HepG2 (cell line): ENCODE measurements around the gene RUVBL2. TPM values are rescaled to one million over a fixed set of nuclear protein-coding genes. Genes with fewer than 3 reads are reported as not detected.

ENCODE experiments used
- CBX2 ChIP-seq, 2 experiments: fragments of 200-600 bp in 1 of 2; sonication (generic); formaldehyde crosslinking in 1 of 2; IDR thresholded peaks; 2 replicates each; pipeline versions ENCODE4 v1.7.0 to v1.8.1; 2018 to 2022; ENCODE audit warnings: low read depth in 2 of 2, low read length in 1 of 2, mild to moderate bottlenecking in 1 of 2, missing genetic modification reagents in 1 of 2
- HNF4G ChIP-seq, 2 experiments: sonication (generic) in 1 of 2; formaldehyde crosslinking in 1 of 2; IDR thresholded peaks; 2 replicates each; pipeline versions ENCODE4 v1.4.0 to v1.6.1; 2011 to 2020; ENCODE audit warnings: borderline replicate concordance in 2 of 2, low read depth in 2 of 2, mild to moderate bottlenecking in 2 of 2, low read length in 1 of 2, missing genetic modification reagents in 1 of 2, moderate library complexity in 1 of 2
- HNRNPUL1 ChIP-seq: fragments of 200-400 bp; formaldehyde crosslinking; IDR thresholded peaks from 2 replicates; pipeline ENCODE4 v1.6.1; 2017; ENCODE audit warnings: low read depth, mild to moderate bottlenecking, low read length, moderate library complexity
- ISX ChIP-seq: sonication (generic); formaldehyde crosslinking; conservative IDR thresholded peaks from 2 replicates; pipeline ENCODE4 v1.5.0; 2020; ENCODE audit warnings: missing genetic modification reagents
- KDM5A ChIP-seq: fragments of 200-600 bp; sonication (generic); IDR thresholded peaks from 2 replicates; pipeline ENCODE4 v1.7.0; 2018; ENCODE audit warnings: antibody characterized with exemption, mild to moderate bottlenecking, low read length, borderline replicate concordance
- KLF9 ChIP-seq: IDR thresholded peaks from 2 replicates; pipeline ENCODE4 v1.6.1; 2016; ENCODE audit warnings: low read depth
- MAZ ChIP-seq, 2 experiments: sonication (generic) in 1 of 2; formaldehyde crosslinking in 1 of 2; IDR thresholded peaks; 2 replicates each; pipeline versions ENCODE4 v1.5.0 to v1.6.1; 2012 to 2020; ENCODE audit warnings: low read depth in 2 of 2, mild to moderate bottlenecking in 2 of 2, borderline replicate concordance in 1 of 2, improper control_type of control experiment in 1 of 2, low read length in 1 of 2, missing genetic modification reagents in 1 of 2, moderate library complexity in 1 of 2
- NR2F2 ChIP-seq: IDR thresholded peaks from 2 replicates; pipeline ENCODE4 v1.6.1; 2012; ENCODE audit warnings: low read depth, inconsistent platforms, borderline replicate concordance
- NRL ChIP-seq: sonication (generic); formaldehyde crosslinking; IDR thresholded peaks from 2 replicates; pipeline ENCODE4 v1.5.0; 2020; ENCODE audit warnings: missing genetic modification reagents, mild to moderate bottlenecking, moderate library complexity, borderline replicate concordance
- ZNF549 ChIP-seq: sonication (generic); formaldehyde crosslinking; IDR thresholded peaks from 2 replicates; pipeline ENCODE4 v1.5.0; 2020; ENCODE audit warnings: missing genetic modification reagents
- ZNF720 ChIP-seq: sonication (generic); formaldehyde crosslinking; IDR thresholded peaks from 2 replicates; pipeline ENCODE4 v1.4.0; 2020; ENCODE audit warnings: missing genetic modification reagents
- ZNF782 ChIP-seq: sonication (generic); formaldehyde crosslinking; IDR thresholded peaks from 2 replicates; pipeline ENCODE4 v1.4.0; 2020; ENCODE audit warnings: missing genetic modification reagents, mild to moderate bottlenecking, borderline replicate concordance
- ZNF83 ChIP-seq: sonication (generic); formaldehyde crosslinking; IDR thresholded peaks from 2 replicates; pipeline ENCODE4 v1.4.0; 2020; ENCODE audit warnings: missing genetic modification reagents, mild to moderate bottlenecking, borderline replicate concordance
- polyA plus RNA-seq, 8 experiments: library from polyadenylated mRNA; depleted of rRNA in 3 of 8; stranded (reverse) in 7 of 8; unstranded in 1 of 8; fragments of >200 nt; fragmentation: Illumina TruSeq in 4 of 8; extraction: Trizol in 4 of 8; gene quantifications; 2 replicates each; pipeline versions ENCODE4 v1.2.1 to v1.2.3, GENCODE V29; 2011 to 2016; ENCODE audit warnings: low read depth in 4 of 8, missing spikeins in 1 of 8, mixed read lengths in 1 of 8; ENCODE audit not compliant: insufficient read depth in 1 of 8
- total RNA-seq, 5 experiments: library from RNA; depleted of rRNA; stranded (reverse); fragments of >200 nt; fragmentation: Illumina TruSeq; extraction: Trizol; gene quantifications; 2 replicates each; pipeline ENCODE4 v1.2.3, GENCODE V29; 2016; ENCODE audit warnings: low read depth in 1 of 5
- TF ChIP-seq, protein P1 (sequence below): IDR thresholded peaks from 2 replicates; pipeline ENCODE4 v1.6.1; 2016; ENCODE audit warnings: mild to moderate bottlenecking, missing biosample characterization, missing genetic modification reagents
- TF ChIP-seq, protein P2 (sequence below), 2 experiments: sonication (generic) in 1 of 2; formaldehyde crosslinking in 1 of 2; IDR thresholded peaks; 2 replicates each; pipeline versions ENCODE4 v1.6.1 to v1.9.0; 2014 to 2022; ENCODE audit warnings: antibody characterized with exemption in 1 of 2, borderline replicate concordance in 1 of 2, inconsistent platforms in 1 of 2, low read depth in 1 of 2, missing genetic modification reagents in 1 of 2
- TF ChIP-seq, protein P3 (sequence below): sonication (generic); formaldehyde crosslinking; IDR thresholded peaks from 2 replicates; pipeline ENCODE4 v1.8.0; 2022; ENCODE audit warnings: missing genetic modification reagents, mild to moderate bottlenecking, inconsistent platforms, borderline replicate concordance
- TF ChIP-seq, protein P4 (sequence below): fragments of 450-650 bp; IDR thresholded peaks from 2 replicates; pipeline ENCODE4 v1.6.1; 2016

Gene RUVBL2
- total and polyA plus RNA-seq, 2 of the 13 experiments (the other 11 are each of a cell fraction or from before 2014, with no cell fraction given): 120 to 122 TPM

DNA sequence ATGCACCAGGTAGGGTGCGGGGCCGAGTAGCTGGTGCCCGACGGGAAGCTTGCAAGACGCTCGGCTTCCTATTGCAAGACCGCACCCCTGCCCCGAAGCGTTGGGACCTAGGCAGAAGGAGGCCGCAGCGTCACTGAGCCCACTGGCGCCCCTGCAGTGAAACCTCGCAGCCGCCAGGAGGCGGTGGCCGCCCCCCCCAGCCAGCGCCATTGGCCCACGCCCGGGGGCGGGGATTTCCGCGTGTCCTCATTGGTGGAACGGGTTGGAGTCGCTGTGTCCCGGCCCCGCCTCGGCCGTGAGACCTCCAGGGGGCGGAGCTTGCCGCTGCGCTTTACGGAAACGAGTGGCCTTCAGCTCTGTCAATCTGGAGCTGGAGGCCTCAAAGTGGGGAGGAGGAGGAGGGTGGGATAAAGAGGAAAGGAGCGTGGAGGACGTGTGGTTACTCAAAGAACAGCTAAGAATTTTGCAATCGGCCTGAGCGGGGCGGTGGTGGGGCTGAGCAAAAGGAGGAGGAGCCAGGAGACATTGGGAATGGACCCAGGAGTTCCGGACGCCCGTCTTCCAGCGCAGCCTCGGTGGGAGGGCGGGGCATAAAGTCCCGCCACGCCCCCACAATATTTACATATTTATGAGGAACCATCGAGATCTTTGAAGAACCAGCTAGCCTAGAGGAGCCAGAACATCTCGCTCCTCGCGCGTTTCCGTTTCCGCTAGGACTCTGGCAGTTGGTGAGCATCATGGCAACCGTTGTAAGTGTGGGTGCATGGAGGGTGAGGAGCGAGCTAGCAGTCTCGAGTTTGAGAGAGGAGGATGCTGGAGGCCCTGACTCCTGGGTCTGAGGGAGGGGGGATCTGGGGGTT is at the start of gene RUVBL2, which contains the start of gene GYS1 (continued):
- peak; percentile 87; the same call in 1 of the 2 replicates for TF ChIP-seq KDM5A
- TF ChIP-seq ZNF782: no peak
- no peak for TF ChIP-seq HNRNPUL1
- no peak for TF ChIP-seq HNF4G (IDR thresholded peaks at IDR 0.05; ENCODE audit: borderline replicate concordance, low read depth, low read length)
- TF ChIP-seq HNF4G (CRISPR knock-in tag; IDR thresholded peaks at IDR 0.05; ENCODE audit: borderline replicate concordance, low read depth): no peak
- TF ChIP-seq ZNF549 (CRISPR knock-in tag): no peak
- TF ChIP-seq, protein P1, sequence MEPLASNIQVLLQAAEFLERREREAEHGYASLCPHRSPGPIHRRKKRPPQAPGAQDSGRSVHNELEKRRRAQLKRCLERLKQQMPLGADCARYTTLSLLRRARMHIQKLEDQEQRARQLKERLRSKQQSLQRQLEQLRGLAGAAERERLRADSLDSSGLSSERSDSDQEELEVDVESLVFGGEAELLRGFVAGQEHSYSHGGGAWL: 0 out of 2 replicates have a peak, but pooled peaks have one; percentile 70
- TF ChIP-seq, protein P2, sequence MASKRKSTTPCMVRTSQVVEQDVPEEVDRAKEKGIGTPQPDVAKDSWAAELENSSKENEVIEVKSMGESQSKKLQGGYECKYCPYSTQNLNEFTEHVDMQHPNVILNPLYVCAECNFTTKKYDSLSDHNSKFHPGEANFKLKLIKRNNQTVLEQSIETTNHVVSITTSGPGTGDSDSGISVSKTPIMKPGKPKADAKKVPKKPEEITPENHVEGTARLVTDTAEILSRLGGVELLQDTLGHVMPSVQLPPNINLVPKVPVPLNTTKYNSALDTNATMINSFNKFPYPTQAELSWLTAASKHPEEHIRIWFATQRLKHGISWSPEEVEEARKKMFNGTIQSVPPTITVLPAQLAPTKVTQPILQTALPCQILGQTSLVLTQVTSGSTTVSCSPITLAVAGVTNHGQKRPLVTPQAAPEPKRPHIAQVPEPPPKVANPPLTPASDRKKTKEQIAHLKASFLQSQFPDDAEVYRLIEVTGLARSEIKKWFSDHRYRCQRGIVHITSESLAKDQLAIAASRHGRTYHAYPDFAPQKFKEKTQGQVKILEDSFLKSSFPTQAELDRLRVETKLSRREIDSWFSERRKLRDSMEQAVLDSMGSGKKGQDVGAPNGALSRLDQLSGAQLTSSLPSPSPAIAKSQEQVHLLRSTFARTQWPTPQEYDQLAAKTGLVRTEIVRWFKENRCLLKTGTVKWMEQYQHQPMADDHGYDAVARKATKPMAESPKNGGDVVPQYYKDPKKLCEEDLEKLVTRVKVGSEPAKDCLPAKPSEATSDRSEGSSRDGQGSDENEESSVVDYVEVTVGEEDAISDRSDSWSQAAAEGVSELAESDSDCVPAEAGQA (IDR thresholded peaks at IDR 0.05; ENCODE audit: low read depth): peak; percentile 30; the same call in 1 of the 2 replicates
- TF ChIP-seq, protein P2 (CRISPR knock-in tag; IDR thresholded peaks at IDR 0.05; ENCODE audit: borderline replicate concordance): no peak
- TF ChIP-seq NR2F2: no peak
- TF ChIP-seq ZNF720 (CRISPR knock-in tag): no peak
- TF ChIP-seq MAZ (IDR thresholded peaks at IDR 0.05; ENCODE audit: borderline replicate concordance, low read depth, low read length): peak; percentile 89
- no peak; the same call in none of the 2 replicates for TF ChIP-seq MAZ (CRISPR knock-in tag; IDR thresholded peaks at IDR 0.05; ENCODE audit: low read depth)
- no peak for TF ChIP-seq KLF9 (CRISPR knock-in tag)
- TF ChIP-seq, protein P3, sequence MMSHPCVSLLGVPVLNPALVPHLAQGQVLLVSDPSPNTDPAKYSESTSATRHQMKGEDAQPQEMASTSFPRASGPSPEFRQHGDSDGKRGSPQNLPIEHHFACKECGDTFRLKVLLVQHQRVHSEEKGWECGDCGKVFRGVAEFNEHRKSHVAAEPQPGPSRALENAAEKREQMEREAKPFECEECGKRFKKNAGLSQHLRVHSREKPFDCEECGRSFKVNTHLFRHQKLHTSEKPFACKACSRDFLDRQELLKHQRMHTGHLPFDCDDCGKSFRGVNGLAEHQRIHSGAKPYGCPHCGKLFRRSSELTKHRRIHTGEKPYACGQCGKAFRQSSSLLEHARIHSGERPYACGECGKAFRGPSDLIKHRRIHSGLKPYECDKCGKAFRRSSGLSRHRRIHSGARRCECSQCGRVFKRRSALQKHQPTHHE: peak; percentile 85
- no peak for TF ChIP-seq ISX
- no peak for TF ChIP-seq CBX2 (IDR thresholded peaks at IDR 0.05; ENCODE audit: low read depth, low read length)
- TF ChIP-seq CBX2 (CRISPR knock-in tag; IDR thresholded peaks at IDR 0.05; ENCODE audit: low read depth): no peak
- no peak for TF ChIP-seq ZNF83 (CRISPR knock-in tag)
- TF ChIP-seq NRL: peak; percentile 48; the same call in 1 of the 2 replicates
- TF ChIP-seq, protein P4, sequence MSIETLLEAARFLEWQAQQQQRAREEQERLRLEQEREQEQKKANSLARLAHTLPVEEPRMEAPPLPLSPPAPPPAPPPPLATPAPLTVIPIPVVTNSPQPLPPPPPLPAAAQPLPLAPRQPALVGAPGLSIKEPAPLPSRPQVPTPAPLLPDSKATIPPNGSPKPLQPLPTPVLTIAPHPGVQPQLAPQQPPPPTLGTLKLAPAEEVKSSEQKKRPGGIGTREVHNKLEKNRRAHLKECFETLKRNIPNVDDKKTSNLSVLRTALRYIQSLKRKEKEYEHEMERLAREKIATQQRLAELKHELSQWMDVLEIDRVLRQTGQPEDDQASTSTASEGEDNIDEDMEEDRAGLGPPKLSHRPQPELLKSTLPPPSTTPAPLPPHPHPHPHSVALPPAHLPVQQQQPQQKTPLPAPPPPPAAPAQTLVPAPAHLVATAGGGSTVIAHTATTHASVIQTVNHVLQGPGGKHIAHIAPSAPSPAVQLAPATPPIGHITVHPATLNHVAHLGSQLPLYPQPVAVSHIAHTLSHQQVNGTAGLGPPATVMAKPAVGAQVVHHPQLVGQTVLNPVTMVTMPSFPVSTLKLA: peak; percentile 70
